HepG2 (cell line): ENCODE results near the gene TP63. TPM values are rescaled to one million over a fixed set of nuclear protein-coding genes. Genes with fewer than 3 reads are reported as not detected.

Experiments used
- ATAC-seq: fragments of 200-7000 bp; cut with Tn5 transposase; 3 replicates; pipeline ENCODE4 v1.9.1; 2020; ENCODE audit warnings: mild to moderate bottlenecking, moderate library complexity
- BruUV-seq: library from RNA; stranded (reverse); fragments of 400-500 nt; replicated peaks from 2 replicates; lab custom pipeline; 2021; lab: Mats Ljungman, UMichigan
- CTCF ChIA-PET: fragments of 300-600 bp; formaldehyde crosslinking; extraction: SDS; loops from one replicate; lab custom pipeline; 2021; ENCODE audit warnings: low total read pairs, inconsistent platforms, low intra/inter-chr PET ratio; lab: Yijun Ruan, JAX
- POLR2A ChIA-PET: fragments of 350-600 bp; sonication (Branson Sonifier 250); formaldehyde crosslinking; loops from one replicate; lab custom pipeline; 2020; ENCODE audit warnings: antibody characterized with exemption, inconsistent platforms; lab: Yijun Ruan, JAX
- DNase-seq: peaks from one replicate; pipeline ENCODE4 v3.0.0-alpha.2; 2015; ENCODE audit warnings: low spot score
- FAIRE-seq: peaks from 3 replicates; lab custom pipeline; 2011; peaks lifted over from hg19 to GRCh38; lab: Jason Lieb, UNC
- H2AFZ ChIP-seq: one replicate; pipeline ENCODE4 v1.6.1; 2011; ENCODE audit warnings: low read length, inconsistent platforms
- H3K27ac ChIP-seq: fragments of 300-600 bp; 3 replicates; pipeline ENCODE4 v1.8.0; 2011; ENCODE audit warnings: mixed run types, mild to moderate bottlenecking, mixed read lengths, low read length, inconsistent platforms; ENCODE audit not compliant: insufficient read depth; ENCODE audit errors: extremely low read length
- H3K27me3 ChIP-seq, 2 experiments: fragments of 200-600 bp in 1 of 2; 2 replicates in 1 of 2; 3 replicates in 1 of 2; pipeline versions ENCODE4 v1.6.0 to v1.8.0; 2011; ENCODE audit warnings: low read length in 2 of 2, mild to moderate bottlenecking in 2 of 2, moderate library complexity in 2 of 2, inconsistent platforms in 1 of 2; ENCODE audit not compliant: insufficient read depth in 2 of 2, control insufficient read depth in 1 of 2
- H3K36me3 ChIP-seq, 2 experiments: fragments of 200-600 bp in 1 of 2; replicated peaks in 1 of 2; 2 replicates in 1 of 2; 3 replicates in 1 of 2; pipeline versions ENCODE4 v1.5.1 to v1.8.0; 2011; ENCODE audit warnings: low read length in 2 of 2, inconsistent platforms in 1 of 2; ENCODE audit not compliant: insufficient read depth in 2 of 2, control insufficient read depth in 1 of 2
- H3K4me1 ChIP-seq: 2 replicates; pipeline ENCODE4 v1.5.1; 2012; ENCODE audit warnings: low read length, inconsistent platforms; ENCODE audit not compliant: insufficient read depth
- H3K4me2 ChIP-seq: 2 replicates; pipeline ENCODE4 v1.6.0; 2011; ENCODE audit warnings: low read depth, low read length, inconsistent platforms
- H3K4me3 ChIP-seq, 3 experiments: fragments of 200-600 bp in 1 of 3; sonication (generic), shearing (Covaris generic) in 1 of 3; replicated peaks in 1 of 3; 2 replicates each; pipeline ENCODE4 v1.5.1; 2011 to 2016; ENCODE audit warnings: low read length in 3 of 3, inconsistent platforms in 2 of 3, low read depth in 2 of 3, mild to moderate bottlenecking in 2 of 3, control low read depth in 1 of 3, mixed read lengths in 1 of 3; ENCODE audit not compliant: insufficient read depth in 1 of 3
- H3K79me2 ChIP-seq: one replicate; pipeline ENCODE4 v1.6.1; 2011; ENCODE audit warnings: low read length, inconsistent platforms; ENCODE audit not compliant: insufficient read depth
- H3K9ac ChIP-seq: 2 replicates; pipeline ENCODE4 v1.6.0; 2011; ENCODE audit warnings: mild to moderate bottlenecking, low read depth, low read length, inconsistent platforms; ENCODE audit not compliant: insufficient read depth
- H3K9me3 ChIP-seq: 2 replicates; pipeline ENCODE4 v1.5.1; 2012; ENCODE audit warnings: mild to moderate bottlenecking, low read length
- H4K20me1 ChIP-seq: 2 replicates; pipeline ENCODE4 v1.6.0; 2011; ENCODE audit warnings: inconsistent platforms, mild to moderate bottlenecking, low read length, moderate library complexity; ENCODE audit not compliant: insufficient read depth
- KLF9 ChIP-seq: IDR thresholded peaks from 2 replicates; pipeline ENCODE4 v1.6.1; 2016; ENCODE audit warnings: low read depth
- ZNF232 ChIP-seq: sonication (generic); formaldehyde crosslinking; IDR thresholded peaks from 2 replicates; pipeline ENCODE4 v1.4.0; 2020; ENCODE audit warnings: missing genetic modification reagents, borderline replicate concordance
- ZNF781 ChIP-seq: sonication (generic); formaldehyde crosslinking; IDR thresholded peaks from 2 replicates; pipeline ENCODE4 v1.5.1; 2020; ENCODE audit warnings: borderline replicate concordance, mild to moderate bottlenecking, missing genetic modification reagents; ENCODE audit errors: not compliant biosample characterization
- WGBS: methylation state at CpG from one replicate; pipeline ENCODE4 v1.1.6; 2017; ENCODE audit warnings: low lambda C conversion rate; 5-methylcytosine and 5-hydroxymethylcytosine counted together
- in situ Hi-C: cut with HindIII; loops from 2 replicates; pipeline ENCODE4 v1.10.0; 2017; ENCODE audit warnings: low pct_unique_long_range_greater_than_20kb; ENCODE audit not compliant: extremely low pct_ligation_motif_present
- intact Hi-C: fragments of 100-400 bp; cut with micrococcal nuclease; formaldehyde crosslinking; loops from one replicate; pipeline ENCODE4 v1.10.0; 2022; ENCODE audit not compliant: unreplicated experiment
- polyA plus RNA-seq, 8 experiments: library from polyadenylated mRNA; depleted of rRNA in 3 of 8; stranded (reverse) in 7 of 8; unstranded in 1 of 8; fragments of >200 nt; fragmentation: Illumina TruSeq in 4 of 8; extraction: Trizol in 4 of 8; gene quantifications; 2 replicates each; pipeline versions ENCODE4 v1.2.1 to v1.2.3, GENCODE V29; 2011 to 2016; ENCODE audit warnings: low read depth in 4 of 8, missing spikeins in 1 of 8, mixed read lengths in 1 of 8; ENCODE audit not compliant: insufficient read depth in 1 of 8
- total RNA-seq, 5 experiments: library from RNA; depleted of rRNA; stranded (reverse); fragments of >200 nt; fragmentation: Illumina TruSeq; extraction: Trizol; gene quantifications; 2 replicates each; pipeline ENCODE4 v1.2.3, GENCODE V29; 2016; ENCODE audit warnings: low read depth in 1 of 5
- TF ChIP-seq, protein P1 (sequence below): IDR thresholded peaks from 2 replicates; pipeline ENCODE4 v1.6.1; 2016; ENCODE audit warnings: missing compliant biosample characterization, missing genetic modification reagents, borderline replicate concordance
- TF ChIP-seq, protein P2 (sequence below): sonication (generic); formaldehyde crosslinking; IDR thresholded peaks from 2 replicates; pipeline ENCODE4 v1.4.0; 2020; ENCODE audit warnings: missing genetic modification reagents, borderline replicate concordance

Gene TP63
- total and polyA plus RNA-seq, 2 of the 13 experiments (the other 11 are each of a cell fraction or from before 2014, with no cell fraction given): not detected

DNA sequence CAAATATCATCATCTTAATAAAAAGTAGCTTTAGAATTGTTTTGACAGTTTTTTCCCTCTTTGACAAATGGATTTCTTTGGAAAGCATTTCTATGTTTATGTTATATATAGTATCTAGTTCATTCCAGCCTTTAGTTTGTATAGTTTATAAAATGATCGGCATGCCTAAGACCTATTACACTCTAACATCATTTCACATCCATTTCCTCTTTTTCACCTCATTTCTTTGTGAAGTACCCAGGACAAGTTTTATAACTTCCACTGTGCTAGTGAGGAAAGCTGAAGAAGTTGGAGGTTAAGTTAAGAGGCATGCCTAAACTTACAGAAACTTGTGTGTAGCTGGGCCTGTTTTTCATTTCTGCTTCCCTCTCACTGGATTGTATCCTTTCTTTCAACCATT is 178.4 kb downstream of the TP63 start:
- POLR2A ChIA-PET: no interaction called here

More for the DNA sequence above, 178.4 kb downstream of the TP63 start:
- Histone ChIP-seq H3K4me2 (no peak overlapping the region), H3K79me2 (no peaks in the 10 kb centered on the region), H2AFZ (no peak overlapping the region), H3K4me1 (no peaks in the 10 kb centered on the region), H3K9ac (no peak overlapping the region), H3K27me3 (no peaks in the 10 kb centered on the region), H3K4me3 (no peak overlapping the region), H4K20me1 (no peaks in the 10 kb centered on the region), H3K27ac (no peak overlapping the region), H3K36me3 (no peaks in the 10 kb centered on the region), H3K9me3 (no peaks in the 10 kb centered on the region)
- FAIRE-seq: no peak
- TF ChIP-seq, protein P1, sequence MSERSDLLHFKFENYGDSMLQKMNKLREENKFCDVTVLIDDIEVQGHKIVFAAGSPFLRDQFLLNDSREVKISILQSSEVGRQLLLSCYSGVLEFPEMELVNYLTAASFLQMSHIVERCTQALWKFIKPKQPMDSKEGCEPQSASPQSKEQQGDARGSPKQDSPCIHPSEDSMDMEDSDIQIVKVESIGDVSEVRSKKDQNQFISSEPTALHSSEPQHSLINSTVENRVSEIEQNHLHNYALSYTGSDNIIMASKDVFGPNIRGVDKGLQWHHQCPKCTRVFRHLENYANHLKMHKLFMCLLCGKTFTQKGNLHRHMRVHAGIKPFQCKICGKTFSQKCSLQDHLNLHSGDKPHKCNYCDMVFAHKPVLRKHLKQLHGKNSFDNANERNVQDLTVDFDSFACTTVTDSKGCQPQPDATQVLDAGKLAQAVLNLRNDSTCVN (CRISPR knock-in tag): no peak
- TF ChIP-seq KLF9: no peak
- TF ChIP-seq, protein P2, sequence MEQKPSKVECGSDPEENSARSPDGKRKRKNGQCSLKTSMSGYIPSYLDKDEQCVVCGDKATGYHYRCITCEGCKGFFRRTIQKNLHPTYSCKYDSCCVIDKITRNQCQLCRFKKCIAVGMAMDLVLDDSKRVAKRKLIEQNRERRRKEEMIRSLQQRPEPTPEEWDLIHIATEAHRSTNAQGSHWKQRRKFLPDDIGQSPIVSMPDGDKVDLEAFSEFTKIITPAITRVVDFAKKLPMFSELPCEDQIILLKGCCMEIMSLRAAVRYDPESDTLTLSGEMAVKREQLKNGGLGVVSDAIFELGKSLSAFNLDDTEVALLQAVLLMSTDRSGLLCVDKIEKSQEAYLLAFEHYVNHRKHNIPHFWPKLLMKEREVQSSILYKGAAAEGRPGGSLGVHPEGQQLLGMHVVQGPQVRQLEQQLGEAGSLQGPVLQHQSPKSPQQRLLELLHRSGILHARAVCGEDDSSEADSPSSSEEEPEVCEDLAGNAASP (CRISPR knock-in tag): no peak
- no peak for TF ChIP-seq ZNF232 (CRISPR knock-in tag)
- TF ChIP-seq ZNF781 (CRISPR knock-in tag): no peak
- no TSS peak for BruUV-seq
- 53% methylated on average over 1 of the region's 1 CpG for WGBS
- CTCF ChIA-PET: no interaction called here
- intact Hi-C loops: no loop called here
- ATAC-seq: no peak
- in situ Hi-C loops: no loop called here
- no peak for DNase-seq
